Subcutaneous adipose tissue (tissue), 4 donors: Measurements from ENCODE around the gene ABHD3. TPM values are rescaled to one million over a fixed set of nuclear protein-coding genes. Genes with fewer than 3 reads are reported as not detected.

Source experiments
- small RNA-seq: library from RNA; depleted of rRNA; stranded (forward); fragments of <200 nt; gene quantifications from one replicate; pipeline ENCODE3, GENCODE V24; 2016
- total RNA-seq, 4 donors: library from RNA; depleted of rRNA; stranded (reverse); fragments of >200 nt; gene quantifications; one replicate each; pipeline ENCODE4 v1.1.0, GENCODE V29; 2016

Gene ABHD3
- total RNA-seq, 4 donors from 2014 or later = 13.6 to 28.5 (median 17.4) TPM

Small RNA genes lying within 50 kb of the gene (small RNA-seq; reads per million reads assigned to genes)
- gene MIR320C1 (not detected), gene RF00019 (0.49 reads per million), gene RF01241 (not detected)

Other genes with a start within 250 kb of the ABHD3 start
- gene ESCO1, start 104.1 kb downstream of the ABHD3 start, total RNA-seq = 10 to 100 TPM; 12.3 to 20.3 (median 17.7) TPM
- 1 to 10 TPM; 3.7 to 8.2 (median 5.2) TPM for gene SNRPD1, start 92.5 kb downstream of the ABHD3 start, total RNA-seq
- 10 to 100 TPM; 28.4 to 38.5 (median 34.0) TPM for gene MIB1, start 36.0 kb upstream of the ABHD3 start, total RNA-seq